ENCODE results near the gene ITPR3. TPM values are rescaled to one million over a fixed set of nuclear protein-coding genes. Genes with fewer than 3 reads are reported as not detected.

Gene ITPR3
- total RNA-seq, 4 donors from 2014 or later = 76.8 to 101 (median 93.9) TPM

- Histone ChIP-seq H3K27me3 (no peaks in the 10 kb centered on the region), H3K36me3 (peaks cover 0 to 95% (median 27%) of the 10 kb centered on the region in 3 donors), H3K4me3 (no peak overlapping the region), H3K27ac (no peak overlapping the region), H3K9me3 (no peaks in the 10 kb centered on the region), H3K4me1 (peaks cover 0 to 5% (median 0%) of the 10 kb centered on the region in 4 donors)
- WGBS, 2 donors = 77 to 90% methylated on average over 13 of the region's 13 CpGs
- TF ChIP-seq EP300 (IDR thresholded peaks at IDR 0.05) = no peak
- TF ChIP-seq POLR2A (IDR thresholded peaks at IDR 0.05) = no peak
- no peak for TF ChIP-seq CTCF (IDR thresholded peaks at IDR 0.05)
- no peak for DNase-seq (ENCODE audit: low spot score in 2 of 2)
Measured at GRCh38 chr6:33665957-33666356, 44.8 kb downstream of the ITPR3 start.

- H3K4me3 ChIP-seq = no peak overlapping the region
- H3K36me3 ChIP-seq = peaks cover 0 to 99% (median 27%) of the 10 kb centered on the region in 3 donors
- no peak for DNase-seq (ENCODE audit: low spot score in 2 of 2)
- peaks cover 0 to 10% (median 0%) of the 10 kb centered on the region in 4 donors for H3K4me1 ChIP-seq
- no peak for TF ChIP-seq EP300 (IDR thresholded peaks at IDR 0.05)
- no peak for TF ChIP-seq CTCF (IDR thresholded peaks at IDR 0.05)
- TF ChIP-seq POLR2A (IDR thresholded peaks at IDR 0.05) = no peak
- H3K9me3 ChIP-seq = no peaks in the 10 kb centered on the region
- H3K27ac ChIP-seq = no peak overlapping the region
- 88 to 94% methylated on average over 15 to 16 of the region's 16 CpGs for WGBS, 2 donors
- H3K27me3 ChIP-seq = no peaks in the 10 kb centered on the region
Measured at GRCh38 chr6:33667072-33667471, 46.0 kb downstream of the ITPR3 start.

GRCh38 chr6:33667776-33668175, 46.7 kb downstream of the ITPR3 start:
- no peaks in the 10 kb centered on the region for H3K27me3 ChIP-seq
- H3K27ac ChIP-seq = no peak overlapping the region
- H3K9me3 ChIP-seq = no peaks in the 10 kb centered on the region
- H3K36me3 ChIP-seq = peaks cover 0 to 93% (median 27%) of the 10 kb centered on the region in 3 donors
- H3K4me3 ChIP-seq = no peak overlapping the region
- WGBS, 2 donors = 90 to 94% methylated on average over 10 to 11 of the region's 11 CpGs
- no peak for DNase-seq (ENCODE audit: low spot score in 2 of 2)
- H3K4me1 ChIP-seq = peaks cover 0 to 17% (median 0%) of the 10 kb centered on the region in 4 donors
- TF ChIP-seq CTCF (IDR thresholded peaks at IDR 0.05) (no peak), POLR2A (IDR thresholded peaks at IDR 0.05) (no peak), EP300 (IDR thresholded peaks at IDR 0.05) (no peak)

GRCh38 chr6:33668328-33668727, 47.2 kb downstream of the ITPR3 start:
- 88 to 100% methylated on average over 5 to 8 of the region's 8 CpGs for WGBS, 2 donors
- TF ChIP-seq EP300 (IDR thresholded peaks at IDR 0.05) (no peak), CTCF (IDR thresholded peaks at IDR 0.05) (no peak), POLR2A (IDR thresholded peaks at IDR 0.05) (no peak)
- H3K4me1 ChIP-seq = peaks cover 0 to 23% (median 0%) of the 10 kb centered on the region in 4 donors

DNA sequence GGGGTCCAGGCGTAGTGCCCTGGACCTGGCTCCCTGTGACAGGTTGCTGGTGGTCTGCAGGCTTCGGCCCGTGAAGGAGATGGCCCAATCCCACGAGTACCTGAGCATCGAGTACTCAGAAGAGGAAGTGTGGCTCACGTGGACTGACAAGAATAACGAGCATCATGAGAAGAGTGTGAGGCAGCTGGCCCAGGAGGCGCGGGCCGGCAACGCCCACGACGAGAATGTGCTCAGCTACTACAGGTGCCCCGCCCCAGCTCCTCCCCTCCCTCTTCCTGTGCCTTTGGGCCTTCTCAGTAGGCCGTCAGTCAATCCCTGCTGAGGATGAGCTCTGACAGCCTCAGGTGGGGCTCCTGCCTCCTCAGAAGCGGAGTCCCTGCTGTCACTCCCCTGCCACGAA, 47.8 kb downstream of the ITPR3 start:
- Histone ChIP-seq H3K9me3 (no peaks in the 10 kb centered on the region), H3K27me3 (no peaks in the 10 kb centered on the region), H3K4me3 (no peak overlapping the region), H3K4me1 (peaks cover 0 to 27% (median 0%) of the 10 kb centered on the region in 4 donors), H3K27ac (peak overlapping the region in 1 of 4 donors; percentile 48), H3K36me3 (peaks cover 0 to 89% (median 27%) of the 10 kb centered on the region in 3 donors)
- WGBS, 2 donors = 63 to 73% methylated on average over 13 to 14 of the region's 17 CpGs
- TF ChIP-seq CTCF (IDR thresholded peaks at IDR 0.05) (no peak), POLR2A (IDR thresholded peaks at IDR 0.05) (no peak), EP300 (IDR thresholded peaks at IDR 0.05) (no peak)
- DNase-seq (ENCODE audit: low spot score in 2 of 2) = no peak

More at GRCh38 chr6:33668328-33668727, 47.2 kb downstream of the ITPR3 start:
- peak overlapping the region in 2 of 4 donors; percentile 1 to 30 for H3K27ac ChIP-seq
- no peak for DNase-seq (ENCODE audit: low spot score in 2 of 2)
- peaks cover 0 to 89% (median 27%) of the 10 kb centered on the region in 3 donors for H3K36me3 ChIP-seq
- no peaks in the 10 kb centered on the region for H3K9me3 ChIP-seq
- H3K4me3 ChIP-seq = no peak overlapping the region
- no peaks in the 10 kb centered on the region for H3K27me3 ChIP-seq
